BE2C (cell line): Measurements from ENCODE around the gene RASL12. TPM values are rescaled to one million over a fixed set of nuclear protein-coding genes. Genes with fewer than 3 reads are reported as not detected.

Experiments
- DNase-seq: peaks from one replicate; pipeline ENCODE4 v3.0.0-alpha.2; 2020
- H3K27me3 ChIP-seq: fragments of 250-450 bp; sonication (Bioruptor Pico); 2 replicates; pipeline ENCODE4 v1.5.1; 2020; ENCODE audit warnings: mild to moderate bottlenecking
- H3K36me3 ChIP-seq: fragments of 250-450 bp; sonication (Bioruptor Pico); 2 replicates; pipeline ENCODE4 v1.5.1; 2020; ENCODE audit warnings: mild to moderate bottlenecking
- H3K4me1 ChIP-seq: fragments of 250-450 bp; sonication (Bioruptor Pico); 2 replicates; pipeline ENCODE4 v1.5.1; 2020
- H3K4me3 ChIP-seq: 2 replicates; pipeline ENCODE4 v1.5.1; 2011; ENCODE audit warnings: low read depth, low read length
- H3K9me3 ChIP-seq: fragments of 250-450 bp; sonication (Bioruptor Pico); 2 replicates; pipeline ENCODE4 v1.5.1; 2020
- CTCF ChIP-seq: IDR thresholded peaks from 2 replicates; pipeline ENCODE4 v1.5.1; 2012; ENCODE audit warnings: mild to moderate bottlenecking, low read depth, low read length
- polyA plus RNA-seq: library from polyadenylated mRNA; unstranded; fragments of >200 nt; gene quantifications from one replicate; pipeline ENCODE4 v1.2.1, GENCODE V29; 2012; ENCODE audit warnings: low read depth, missing spikeins; ENCODE audit not compliant: insufficient read length, insufficient read depth

Gene RASL12
- 0.36 TPM for polyA plus RNA-seq

GRCh38 chr15:65067645-65068402 is at the start of gene RASL12:
TSS of gene RASL12 (minus strand) at chr15:65067991. CDS start at chr15:65067835, 156 bp downstream.
- H3K36me3 ChIP-seq: no peaks in the 10 kb centered on the region
- no peak within 1 kb of the TSS for H3K4me3 ChIP-seq
- no peaks in the 10 kb centered on the region for H3K27me3 ChIP-seq
- no peak for DNase-seq
- H3K4me1 ChIP-seq: peaks cover 4% of the 10 kb centered on the region; the same call in 1 of the 2 replicates
- TF ChIP-seq CTCF: no peak
- H3K9me3 ChIP-seq: no peaks in the 10 kb centered on the region

GRCh38 chr15:65115542-65115941 is 47.8 kb upstream of the RASL12 start:
- Histone ChIP-seq H3K4me3 (no peak overlapping the region), H3K4me1 (no peaks in the 10 kb centered on the region), H3K36me3 (peaks cover 41% of the 10 kb centered on the region), H3K9me3 (no peaks in the 10 kb centered on the region), H3K27me3 (no peaks in the 10 kb centered on the region)
- DNase-seq: no peak
- TF ChIP-seq CTCF: no peak

DNA sequence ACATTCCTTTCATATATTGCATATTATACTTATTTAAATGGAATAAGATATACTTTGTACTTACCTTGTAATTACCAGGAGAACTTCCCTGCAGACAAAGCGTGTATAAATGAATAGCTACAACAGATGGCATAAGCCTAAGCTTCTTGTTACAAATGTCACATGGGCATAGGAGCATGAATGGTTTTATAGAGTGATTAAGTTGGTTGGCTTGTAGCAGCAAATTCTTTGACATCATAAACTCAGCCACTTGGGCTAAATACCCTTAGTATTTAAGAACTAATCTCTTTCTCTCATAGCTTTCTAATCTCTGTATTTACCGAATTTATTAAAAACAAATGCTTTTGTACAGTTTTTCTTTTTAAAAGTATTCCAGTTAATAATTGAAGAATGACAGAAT is 47.3 kb upstream of the RASL12 start, which contains the start of gene UBAP1L:
Gene UBAP1L, minus strand, starts transcription at position 115 of the 400 bp plus-strand sequence. CDS start 8,985 bp downstream, outside the sequence.
- DNase-seq: no peak
- no peaks in the 10 kb centered on the region for H3K27me3 ChIP-seq
- no peak within 1 kb of the TSS for H3K4me3 ChIP-seq
- H3K36me3 ChIP-seq: peaks cover 36% of the 10 kb centered on the region
- no peaks in the 10 kb centered on the region for H3K4me1 ChIP-seq
- H3K9me3 ChIP-seq: no peaks in the 10 kb centered on the region
- TF ChIP-seq CTCF: no peak

GRCh38 chr15:65110676-65111292 is 43.0 kb upstream of the RASL12 start:
- Histone ChIP-seq H3K27me3 (no peaks in the 10 kb centered on the region), H3K4me1 (no peaks in the 10 kb centered on the region), H3K4me3 (no peak overlapping the region), H3K9me3 (no peaks in the 10 kb centered on the region), H3K36me3 (peaks cover 14% of the 10 kb centered on the region)
- no peak for TF ChIP-seq CTCF
- DNase-seq: no peak

DNA sequence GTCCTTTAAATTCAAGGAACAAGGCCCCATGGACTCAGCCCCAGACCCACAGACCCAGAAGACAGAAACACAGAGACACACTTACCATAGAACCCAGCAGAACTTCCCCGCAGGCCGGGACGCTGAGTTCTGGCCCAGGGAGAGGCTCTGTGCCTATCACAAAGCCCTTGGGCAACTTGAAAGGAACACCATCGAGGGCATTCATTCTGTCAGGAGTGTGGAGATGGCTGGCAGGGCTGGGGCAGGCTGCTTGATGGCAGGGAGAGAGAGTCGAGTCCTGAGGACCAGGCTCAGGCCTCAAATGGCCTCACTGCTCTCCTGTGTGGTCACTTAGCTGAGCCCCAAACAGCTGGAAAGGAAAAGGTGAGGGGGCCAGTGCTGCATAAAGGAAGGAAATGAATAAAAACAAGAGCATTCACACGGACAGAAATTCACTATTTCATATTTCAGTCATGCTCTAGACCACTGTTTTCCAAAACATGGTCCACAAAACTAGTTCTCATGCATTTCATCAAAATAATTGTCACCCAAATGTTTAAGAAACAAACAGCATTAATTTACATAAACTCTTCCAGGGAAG is 38.3 kb upstream of the RASL12 start:
- DNase-seq: no peak
- no peak overlapping the region for H3K4me3 ChIP-seq
- no peaks in the 10 kb centered on the region for H3K4me1 ChIP-seq
- H3K9me3 ChIP-seq: no peaks in the 10 kb centered on the region
- no peaks in the 10 kb centered on the region for H3K27me3 ChIP-seq
- peaks cover 12% of the 10 kb centered on the region for H3K36me3 ChIP-seq
- no peak for TF ChIP-seq CTCF
